ENCODE measurements around the gene ANKS3.

GRCh38 chr16:4684058-4684715 is 49.9 kb downstream of the ANKS3 start:
- no peak for TF ChIP-seq CTCF (IDR thresholded peaks at IDR 0.05)
- TF ChIP-seq, protein P1, sequence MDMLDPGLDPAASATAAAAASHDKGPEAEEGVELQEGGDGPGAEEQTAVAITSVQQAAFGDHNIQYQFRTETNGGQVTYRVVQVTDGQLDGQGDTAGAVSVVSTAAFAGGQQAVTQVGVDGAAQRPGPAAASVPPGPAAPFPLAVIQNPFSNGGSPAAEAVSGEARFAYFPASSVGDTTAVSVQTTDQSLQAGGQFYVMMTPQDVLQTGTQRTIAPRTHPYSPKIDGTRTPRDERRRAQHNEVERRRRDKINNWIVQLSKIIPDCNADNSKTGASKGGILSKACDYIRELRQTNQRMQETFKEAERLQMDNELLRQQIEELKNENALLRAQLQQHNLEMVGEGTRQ (IDR thresholded peaks at IDR 0.05; ENCODE audit: borderline replicate concordance, low read depth, low read length) = no peak
- no peak for TF ChIP-seq JUND (IDR thresholded peaks at IDR 0.05)
- TF ChIP-seq, protein P2, sequence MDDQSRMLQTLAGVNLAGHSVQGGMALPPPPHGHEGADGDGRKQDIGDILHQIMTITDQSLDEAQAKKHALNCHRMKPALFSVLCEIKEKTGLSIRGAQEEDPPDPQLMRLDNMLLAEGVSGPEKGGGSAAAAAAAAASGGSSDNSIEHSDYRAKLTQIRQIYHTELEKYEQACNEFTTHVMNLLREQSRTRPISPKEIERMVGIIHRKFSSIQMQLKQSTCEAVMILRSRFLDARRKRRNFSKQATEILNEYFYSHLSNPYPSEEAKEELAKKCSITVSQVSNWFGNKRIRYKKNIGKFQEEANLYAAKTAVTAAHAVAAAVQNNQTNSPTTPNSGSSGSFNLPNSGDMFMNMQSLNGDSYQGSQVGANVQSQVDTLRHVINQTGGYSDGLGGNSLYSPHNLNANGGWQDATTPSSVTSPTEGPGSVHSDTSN (IDR thresholded peaks at IDR 0.05) = no peak
